ENCODE results near the gene WDPCP. TPM values are rescaled to one million over a fixed set of nuclear protein-coding genes. Genes with fewer than 3 reads are reported as not detected.
"Not testable (repeated sequence)": the region's sequence is repeated elsewhere in the genome, so short reads cannot be mapped to it uniquely, and the experiment has no call there.

Gene WDPCP
- total RNA-seq, 1 donor from 2014 or later: 24.5 TPM

DNA sequence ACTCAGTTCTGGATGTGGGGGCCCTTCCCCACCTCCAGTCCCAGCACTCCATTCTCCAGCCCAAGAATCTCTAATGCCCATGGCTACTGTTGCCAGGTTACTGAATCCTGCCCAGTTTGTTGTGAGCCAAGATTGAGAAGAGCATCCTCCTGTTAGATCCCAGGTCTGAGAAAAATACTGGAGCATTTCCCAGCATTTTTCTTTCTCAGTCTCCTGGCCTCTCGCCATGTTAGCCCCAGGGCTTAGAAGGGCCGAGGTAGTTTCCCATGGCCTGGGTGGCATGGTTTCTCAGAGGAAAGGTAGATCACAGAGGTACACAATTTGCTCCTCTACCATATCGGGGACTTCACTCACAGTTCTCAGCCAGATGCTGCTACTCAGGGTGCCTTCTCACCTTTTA, 401.9 kb downstream of the WDPCP start:
- H3K36me3 ChIP-seq (ENCODE audit: control insufficient read depth in 3 of 3, insufficient read depth in 3 of 3, low read length in 3 of 3): no peaks in the 10 kb centered on the region
- no peak overlapping the region for H3K4me3 ChIP-seq (ENCODE audit: low read length in 3 of 3)
- no peak overlapping the region for H3K27ac ChIP-seq (ENCODE audit: low read depth, low read length)
- H3K9me3 ChIP-seq (ENCODE audit: control insufficient read depth in 3 of 3, low read length in 3 of 3): peaks cover 0 to 2% (median 0%) of the 10 kb centered on the region in 3 donors
- no peaks in the 10 kb centered on the region for H3K27me3 ChIP-seq (ENCODE audit: control insufficient read depth in 3 of 3, insufficient read depth in 3 of 3, low read length in 3 of 3)
- H3K9ac ChIP-seq (ENCODE audit: low read depth in 1 of 3, low read length in 3 of 3): no peak overlapping the region
- H3K4me1 ChIP-seq (ENCODE audit: control insufficient read depth in 3 of 3, insufficient read depth in 3 of 3, low read length in 3 of 3): no peaks in the 10 kb centered on the region

GRCh38 chr2:63163161-63163820, 425.0 kb downstream of the WDPCP start:
- Histone ChIP-seq H3K27ac (ENCODE audit: low read depth, low read length) (no peak overlapping the region), H3K4me3 (ENCODE audit: low read length in 3 of 3) (no peak overlapping the region), H3K9me3 (ENCODE audit: control insufficient read depth in 3 of 3, low read length in 3 of 3) (no peaks in the 10 kb centered on the region), H3K9ac (ENCODE audit: low read depth in 1 of 3, low read length in 3 of 3) (no peak overlapping the region), H3K36me3 (ENCODE audit: control insufficient read depth in 3 of 3, insufficient read depth in 3 of 3, low read length in 3 of 3) (no peaks in the 10 kb centered on the region), H3K27me3 (ENCODE audit: control insufficient read depth in 3 of 3, insufficient read depth in 3 of 3, low read length in 3 of 3) (no peaks in the 10 kb centered on the region), H3K4me1 (ENCODE audit: control insufficient read depth in 3 of 3, insufficient read depth in 3 of 3, low read length in 3 of 3) (no peaks in the 10 kb centered on the region)

- Histone ChIP-seq H3K36me3 (ENCODE audit: control insufficient read depth in 3 of 3, insufficient read depth in 3 of 3, low read length in 3 of 3) (no peaks in the 10 kb centered on the region), H3K27me3 (ENCODE audit: control insufficient read depth in 3 of 3, insufficient read depth in 3 of 3, low read length in 3 of 3) (no peaks in the 10 kb centered on the region), H3K4me1 (ENCODE audit: control insufficient read depth in 3 of 3, insufficient read depth in 3 of 3, low read length in 3 of 3) (no peaks in the 10 kb centered on the region), H3K9me3 (ENCODE audit: control insufficient read depth in 3 of 3, low read length in 3 of 3) (no peaks in the 10 kb centered on the region), H3K27ac (ENCODE audit: low read depth, low read length) (no peak overlapping the region), H3K4me3 (ENCODE audit: low read length in 3 of 3) (no peak overlapping the region), H3K9ac (ENCODE audit: low read depth in 1 of 3, low read length in 3 of 3) (no peak overlapping the region)
These were observed 429.0 kb downstream of the WDPCP start for GRCh38 chr2:63159262-63159661.

GRCh38 chr2:63136683-63137082, 451.6 kb downstream of the WDPCP start:
- H3K4me3 ChIP-seq (ENCODE audit: low read length in 3 of 3); H3K4me1 ChIP-seq (ENCODE audit: control insufficient read depth in 3 of 3, insufficient read depth in 3 of 3, low read length in 3 of 3); H3K36me3 ChIP-seq (ENCODE audit: control insufficient read depth in 3 of 3, insufficient read depth in 3 of 3, low read length in 3 of 3); H3K27me3 ChIP-seq (ENCODE audit: control insufficient read depth in 3 of 3, insufficient read depth in 3 of 3, low read length in 3 of 3); H3K27ac ChIP-seq (ENCODE audit: low read depth, low read length); H3K9ac ChIP-seq (ENCODE audit: low read depth in 1 of 3, low read length in 3 of 3): not testable (repeated sequence)
- H3K9me3 ChIP-seq (ENCODE audit: control insufficient read depth in 3 of 3, low read length in 3 of 3): peaks cover 0 to 11% (median 3%) of the 10 kb centered on the region in 3 donors

- Histone ChIP-seq H3K27ac (ENCODE audit: low read depth, low read length) (no peak overlapping the region), H3K4me3 (ENCODE audit: low read length in 3 of 3) (no peak overlapping the region), H3K36me3 (ENCODE audit: control insufficient read depth in 3 of 3, insufficient read depth in 3 of 3, low read length in 3 of 3) (no peaks in the 10 kb centered on the region), H3K9me3 (ENCODE audit: control insufficient read depth in 3 of 3, low read length in 3 of 3) (peaks cover 0 to 11% (median 2%) of the 10 kb centered on the region in 3 donors), H3K9ac (ENCODE audit: low read depth in 1 of 3, low read length in 3 of 3) (no peak overlapping the region), H3K27me3 (ENCODE audit: control insufficient read depth in 3 of 3, insufficient read depth in 3 of 3, low read length in 3 of 3) (no peaks in the 10 kb centered on the region), H3K4me1 (ENCODE audit: control insufficient read depth in 3 of 3, insufficient read depth in 3 of 3, low read length in 3 of 3) (no peaks in the 10 kb centered on the region)
These were observed 456.3 kb downstream of the WDPCP start for GRCh38 chr2:63132020-63132419.

DNA sequence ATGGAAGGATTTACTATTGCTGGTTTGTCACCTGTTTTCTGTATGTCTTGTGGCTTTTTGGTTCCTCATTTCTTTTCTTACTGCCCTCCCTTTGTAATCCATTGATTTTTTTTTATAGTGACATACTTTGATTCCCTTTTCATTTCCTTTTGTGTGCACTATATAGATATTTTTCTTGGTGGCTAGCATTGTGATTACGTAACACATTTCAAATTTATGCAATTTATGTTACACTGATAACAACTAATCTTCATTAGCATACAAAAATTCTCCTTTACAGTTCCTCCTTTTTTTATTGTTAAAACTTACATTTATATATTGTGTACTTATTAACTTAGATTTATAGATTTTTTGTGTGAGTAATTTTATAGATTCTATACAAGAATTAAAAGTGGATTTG, 457.1 kb downstream of the WDPCP start:
- Histone ChIP-seq H3K27ac (ENCODE audit: low read depth, low read length) (no peak overlapping the region), H3K4me3 (ENCODE audit: low read length in 3 of 3) (no peak overlapping the region), H3K9me3 (ENCODE audit: control insufficient read depth in 3 of 3, low read length in 3 of 3) (peaks cover 0 to 7% (median 0%) of the 10 kb centered on the region in 3 donors), H3K36me3 (ENCODE audit: control insufficient read depth in 3 of 3, insufficient read depth in 3 of 3, low read length in 3 of 3) (no peaks in the 10 kb centered on the region), H3K9ac (ENCODE audit: low read depth in 1 of 3, low read length in 3 of 3) (no peak overlapping the region), H3K27me3 (ENCODE audit: control insufficient read depth in 3 of 3, insufficient read depth in 3 of 3, low read length in 3 of 3) (no peaks in the 10 kb centered on the region), H3K4me1 (ENCODE audit: control insufficient read depth in 3 of 3, insufficient read depth in 3 of 3, low read length in 3 of 3) (no peaks in the 10 kb centered on the region)

GRCh38 chr2:63127594-63127993, 460.7 kb downstream of the WDPCP start:
- H3K27me3 ChIP-seq (ENCODE audit: control insufficient read depth in 3 of 3, insufficient read depth in 3 of 3, low read length in 3 of 3): no peaks in the 10 kb centered on the region
- H3K4me1 ChIP-seq (ENCODE audit: control insufficient read depth in 3 of 3, insufficient read depth in 3 of 3, low read length in 3 of 3): no peaks in the 10 kb centered on the region
- H3K4me3 ChIP-seq (ENCODE audit: low read length in 3 of 3): no peak overlapping the region
- H3K9me3 ChIP-seq (ENCODE audit: control insufficient read depth in 3 of 3, low read length in 3 of 3): no peaks in the 10 kb centered on the region
- no peak overlapping the region for H3K9ac ChIP-seq (ENCODE audit: low read depth in 1 of 3, low read length in 3 of 3)
- no peaks in the 10 kb centered on the region for H3K36me3 ChIP-seq (ENCODE audit: control insufficient read depth in 3 of 3, insufficient read depth in 3 of 3, low read length in 3 of 3)
- H3K27ac ChIP-seq (ENCODE audit: low read depth, low read length): no peak overlapping the region

DNA sequence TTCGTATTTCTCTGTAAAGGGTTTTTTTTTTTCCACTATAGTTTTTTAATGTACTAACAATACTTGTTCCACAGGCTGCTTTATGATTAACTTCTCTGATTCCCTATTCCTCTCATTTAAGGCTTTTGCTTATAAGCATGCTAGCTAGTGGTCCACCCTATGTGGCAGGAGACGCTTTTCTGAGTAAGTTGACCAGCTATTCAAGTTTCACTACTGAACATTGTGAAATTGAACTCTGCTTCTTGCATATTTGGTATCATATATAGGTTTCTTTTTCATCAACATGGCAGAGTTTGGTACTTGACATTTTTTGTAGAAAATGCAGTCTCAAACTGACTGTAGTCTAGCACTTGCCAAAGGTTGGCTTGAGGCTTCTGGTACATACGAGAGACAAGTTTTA, 463.4 kb downstream of the WDPCP start:
- H3K9me3 ChIP-seq (ENCODE audit: control insufficient read depth in 3 of 3, low read length in 3 of 3): no peaks in the 10 kb centered on the region
- no peaks in the 10 kb centered on the region for H3K4me1 ChIP-seq (ENCODE audit: control insufficient read depth in 3 of 3, insufficient read depth in 3 of 3, low read length in 3 of 3)
- no peak overlapping the region for H3K27ac ChIP-seq (ENCODE audit: low read depth, low read length)
- H3K4me3 ChIP-seq (ENCODE audit: low read length in 3 of 3): no peak overlapping the region
- H3K36me3 ChIP-seq (ENCODE audit: control insufficient read depth in 3 of 3, insufficient read depth in 3 of 3, low read length in 3 of 3): peaks cover 0 to 8% (median 0%) of the 10 kb centered on the region in 3 donors
- H3K27me3 ChIP-seq (ENCODE audit: control insufficient read depth in 3 of 3, insufficient read depth in 3 of 3, low read length in 3 of 3): no peaks in the 10 kb centered on the region
- H3K9ac ChIP-seq (ENCODE audit: low read depth in 1 of 3, low read length in 3 of 3): no peak overlapping the region

- Histone ChIP-seq H3K27ac (ENCODE audit: low read depth, low read length) (no peak overlapping the region), H3K36me3 (ENCODE audit: control insufficient read depth in 3 of 3, insufficient read depth in 3 of 3, low read length in 3 of 3) (peaks cover 0 to 8% (median 0%) of the 10 kb centered on the region in 3 donors), H3K9me3 (ENCODE audit: control insufficient read depth in 3 of 3, low read length in 3 of 3) (no peaks in the 10 kb centered on the region), H3K4me3 (ENCODE audit: low read length in 3 of 3) (no peak overlapping the region), H3K4me1 (ENCODE audit: control insufficient read depth in 3 of 3, insufficient read depth in 3 of 3, low read length in 3 of 3) (no peaks in the 10 kb centered on the region), H3K9ac (ENCODE audit: low read depth in 1 of 3, low read length in 3 of 3) (no peak overlapping the region), H3K27me3 (ENCODE audit: control insufficient read depth in 3 of 3, insufficient read depth in 3 of 3, low read length in 3 of 3) (no peaks in the 10 kb centered on the region)
These were observed 464.1 kb downstream of the WDPCP start for GRCh38 chr2:63124218-63124617.

- Histone ChIP-seq H3K9ac (ENCODE audit: low read depth in 1 of 3, low read length in 3 of 3) (no peak overlapping the region), H3K9me3 (ENCODE audit: control insufficient read depth in 3 of 3, low read length in 3 of 3) (peaks cover 0 to 2% (median 0%) of the 10 kb centered on the region in 3 donors), H3K4me1 (ENCODE audit: control insufficient read depth in 3 of 3, insufficient read depth in 3 of 3, low read length in 3 of 3) (no peaks in the 10 kb centered on the region), H3K36me3 (ENCODE audit: control insufficient read depth in 3 of 3, insufficient read depth in 3 of 3, low read length in 3 of 3) (peaks cover 0 to 11% (median 0%) of the 10 kb centered on the region in 3 donors), H3K27me3 (ENCODE audit: control insufficient read depth in 3 of 3, insufficient read depth in 3 of 3, low read length in 3 of 3) (no peaks in the 10 kb centered on the region), H3K27ac (ENCODE audit: low read depth, low read length) (no peak overlapping the region), H3K4me3 (ENCODE audit: low read length in 3 of 3) (no peak overlapping the region)
These were observed 465.4 kb downstream of the WDPCP start for GRCh38 chr2:63122921-63123320.

Data from skeletal muscle tissue (tissue), 4 donors.